HCT116 (cell line): ENCODE results near the gene FKBP1A.

Source experiments
- CBX3 ChIP-seq: IDR thresholded peaks from 2 replicates; pipeline ENCODE4 v1.6.1; 2012; ENCODE audit warnings: low read depth
- CTCF ChIP-seq, 3 experiments: fragments of 200-600 bp in 1 of 3; sonication (generic) in 1 of 3; IDR thresholded peaks in 2 of 3; conservative IDR thresholded peaks in 1 of 3; 2 replicates each; pipeline ENCODE4 v1.5.1; 2012 to 2017; ENCODE audit warnings: low read depth in 2 of 3, low read length in 2 of 3, antibody characterized with exemption in 1 of 3, borderline replicate concordance in 1 of 3, control low read depth in 1 of 3, mild to moderate bottlenecking in 1 of 3, mixed read lengths in 1 of 3, mixed run types in 1 of 3, moderate library complexity in 1 of 3; ENCODE audit not compliant: insufficient read depth in 1 of 3
- ELF1 ChIP-seq: IDR thresholded peaks from 2 replicates; pipeline ENCODE4 v1.6.1; 2012; ENCODE audit warnings: low read depth, borderline replicate concordance
- EZH2 ChIP-seq: fragments of 200-600 bp; sonication (generic); IDR thresholded peaks from 2 replicates; pipeline ENCODE4 v1.6.1; 2017; ENCODE audit warnings: antibody characterized with exemption, mixed run types
- POLR2A ChIP-seq: IDR thresholded peaks from 2 replicates; pipeline ENCODE4 v1.7.0; 2011; ENCODE audit warnings: borderline replicate concordance; ENCODE audit not compliant: insufficient read depth, insufficient read length; ENCODE audit errors: extremely low read depth
- POLR2AphosphoS5 ChIP-seq: IDR thresholded peaks from 2 replicates; pipeline ENCODE4 v1.6.1; 2011; ENCODE audit warnings: mild to moderate bottlenecking, low read depth, low read length, moderate library complexity
- SIN3A ChIP-seq: IDR thresholded peaks from 2 replicates; pipeline ENCODE4 v1.6.1; 2012; ENCODE audit warnings: low read depth
- YY1 ChIP-seq: IDR thresholded peaks from 2 replicates; pipeline ENCODE4 v1.6.1; 2011; ENCODE audit warnings: low read length, low read depth, moderate library complexity, mild to moderate bottlenecking; ENCODE audit not compliant: insufficient replicate concordance; ENCODE audit errors: extremely low read depth

- TF ChIP-seq POLR2A = no peak
- TF ChIP-seq POLR2AphosphoS5 = no peak
- no peak for TF ChIP-seq CTCF (IDR thresholded peaks at IDR 0.05 in 2 of 3, conservative IDR thresholded peaks at IDR 0.05 in 1 of 3; ENCODE audit: borderline replicate concordance in 1 of 3, insufficient read depth in 1 of 3, low read depth in 2 of 3, low read length in 2 of 3)
- no peak for TF ChIP-seq SIN3A
- TF ChIP-seq EZH2 = no peak
- TF ChIP-seq ELF1 = no peak
- TF ChIP-seq YY1 = no peak
- no peak for TF ChIP-seq CBX3
These were observed 41.9 kb upstream of the FKBP1A start for GRCh38 chr20:1434571-1435336.
